Measurements from ENCODE around the gene MN1.

GRCh38 chr22:27848005-27848404 lies 46.4 kb upstream of the MN1 start:
- TF ChIP-seq SPI1 (IDR thresholded peaks at IDR 0.05; ENCODE audit: borderline replicate concordance, low read depth) (no peak), CTCF (IDR thresholded peaks at IDR 0.05; ENCODE audit: insufficient read depth, low read length) (no peak), POLR2AphosphoS5 (IDR thresholded peaks at IDR 0.05; ENCODE audit: low read depth) (no peak), GABPA (IDR thresholded peaks at IDR 0.05; ENCODE audit: low read depth) (no peak)
- TF ChIP-seq, protein P1, sequence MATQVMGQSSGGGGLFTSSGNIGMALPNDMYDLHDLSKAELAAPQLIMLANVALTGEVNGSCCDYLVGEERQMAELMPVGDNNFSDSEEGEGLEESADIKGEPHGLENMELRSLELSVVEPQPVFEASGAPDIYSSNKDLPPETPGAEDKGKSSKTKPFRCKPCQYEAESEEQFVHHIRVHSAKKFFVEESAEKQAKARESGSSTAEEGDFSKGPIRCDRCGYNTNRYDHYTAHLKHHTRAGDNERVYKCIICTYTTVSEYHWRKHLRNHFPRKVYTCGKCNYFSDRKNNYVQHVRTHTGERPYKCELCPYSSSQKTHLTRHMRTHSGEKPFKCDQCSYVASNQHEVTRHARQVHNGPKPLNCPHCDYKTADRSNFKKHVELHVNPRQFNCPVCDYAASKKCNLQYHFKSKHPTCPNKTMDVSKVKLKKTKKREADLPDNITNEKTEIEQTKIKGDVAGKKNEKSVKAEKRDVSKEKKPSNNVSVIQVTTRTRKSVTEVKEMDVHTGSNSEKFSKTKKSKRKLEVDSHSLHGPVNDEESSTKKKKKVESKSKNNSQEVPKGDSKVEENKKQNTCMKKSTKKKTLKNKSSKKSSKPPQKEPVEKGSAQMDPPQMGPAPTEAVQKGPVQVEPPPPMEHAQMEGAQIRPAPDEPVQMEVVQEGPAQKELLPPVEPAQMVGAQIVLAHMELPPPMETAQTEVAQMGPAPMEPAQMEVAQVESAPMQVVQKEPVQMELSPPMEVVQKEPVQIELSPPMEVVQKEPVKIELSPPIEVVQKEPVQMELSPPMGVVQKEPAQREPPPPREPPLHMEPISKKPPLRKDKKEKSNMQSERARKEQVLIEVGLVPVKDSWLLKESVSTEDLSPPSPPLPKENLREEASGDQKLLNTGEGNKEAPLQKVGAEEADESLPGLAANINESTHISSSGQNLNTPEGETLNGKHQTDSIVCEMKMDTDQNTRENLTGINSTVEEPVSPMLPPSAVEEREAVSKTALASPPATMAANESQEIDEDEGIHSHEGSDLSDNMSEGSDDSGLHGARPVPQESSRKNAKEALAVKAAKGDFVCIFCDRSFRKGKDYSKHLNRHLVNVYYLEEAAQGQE (IDR thresholded peaks at IDR 0.05; ENCODE audit: insufficient replicate concordance, low read depth) = no peak
